IPS-11a (cell line): ENCODE measurements around the gene ANKRD11.

Experiments
- H3K4me3 ChIP-seq: one replicate; pipeline ENCODE4 v1.5.1; 2013; ENCODE audit warnings: low read depth, low read length, control low read depth

ANKRD11 gene

DNA sequence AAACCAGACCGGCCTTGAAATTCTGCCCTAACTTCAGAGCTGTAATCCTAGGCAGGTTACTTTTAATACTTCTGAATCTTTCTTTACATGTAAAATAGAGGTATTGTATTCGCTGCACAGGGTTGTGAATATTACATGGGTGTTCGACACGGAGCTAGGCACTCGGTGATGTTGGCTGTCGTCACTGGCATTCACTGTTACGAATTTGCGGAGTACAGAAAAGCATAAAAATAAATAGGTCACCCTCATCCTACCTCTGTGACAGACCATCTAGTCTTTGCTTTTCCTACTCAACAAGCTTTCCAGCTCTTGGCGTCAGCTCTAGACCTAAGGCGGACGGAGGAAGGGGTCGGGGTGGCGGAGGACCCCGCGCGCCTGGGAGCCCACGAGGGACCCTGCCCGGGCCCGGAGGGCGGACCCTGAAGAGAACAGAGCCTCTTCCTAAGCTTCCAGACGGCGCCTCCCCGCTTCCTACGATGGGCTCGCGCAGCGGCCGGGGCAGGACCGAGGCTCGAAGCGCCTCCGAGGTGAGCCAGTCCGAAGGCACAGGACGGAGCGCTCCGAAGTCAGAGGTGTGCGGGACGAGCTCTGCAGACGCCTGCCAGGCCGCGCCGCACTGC lies 17.0 kb upstream of the ANKRD11 start:
- H3K4me3 ChIP-seq: peak overlapping the region; percentile 92

DNA sequence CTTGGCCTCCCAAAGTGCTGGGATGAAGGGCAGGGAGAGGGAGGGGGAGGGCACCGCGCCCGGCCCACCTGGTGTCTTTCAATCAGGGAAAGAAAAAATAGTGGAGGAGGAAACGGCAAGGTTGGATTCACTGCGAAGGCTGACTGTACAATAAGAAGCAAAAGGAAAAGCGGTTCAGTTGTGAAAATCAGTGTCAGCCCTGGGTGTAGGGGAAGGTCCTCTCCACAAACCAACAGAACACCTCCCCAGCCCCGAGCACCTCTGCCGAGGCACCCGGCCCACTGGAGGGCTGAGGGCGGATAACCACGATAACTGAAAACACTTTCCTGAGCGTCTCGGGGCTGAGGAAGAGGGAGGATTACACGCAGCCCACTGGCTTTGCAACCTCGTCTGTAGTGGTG lies 16.4 kb upstream of the ANKRD11 start:
- no peak overlapping the region for H3K4me3 ChIP-seq

DNA sequence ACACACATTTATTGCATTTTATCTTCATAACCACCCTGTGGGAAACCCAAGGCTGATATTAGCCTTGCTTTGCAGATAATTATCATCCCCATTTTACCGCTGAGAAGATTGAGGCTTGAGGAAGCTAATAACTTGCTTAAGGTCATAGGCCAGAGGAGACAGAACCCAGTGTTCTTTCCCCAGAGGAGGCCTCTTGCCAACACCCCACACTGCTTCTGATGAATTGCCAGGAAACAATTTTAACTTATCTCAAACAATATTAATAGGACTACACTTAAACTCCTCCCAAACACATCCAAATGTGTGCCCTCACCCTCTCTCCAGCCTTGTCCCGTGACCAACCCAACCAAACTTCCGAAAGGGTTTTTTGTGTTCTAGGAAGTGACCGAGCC lies 15.7 kb upstream of the ANKRD11 start:
- no peak overlapping the region for H3K4me3 ChIP-seq

DNA sequence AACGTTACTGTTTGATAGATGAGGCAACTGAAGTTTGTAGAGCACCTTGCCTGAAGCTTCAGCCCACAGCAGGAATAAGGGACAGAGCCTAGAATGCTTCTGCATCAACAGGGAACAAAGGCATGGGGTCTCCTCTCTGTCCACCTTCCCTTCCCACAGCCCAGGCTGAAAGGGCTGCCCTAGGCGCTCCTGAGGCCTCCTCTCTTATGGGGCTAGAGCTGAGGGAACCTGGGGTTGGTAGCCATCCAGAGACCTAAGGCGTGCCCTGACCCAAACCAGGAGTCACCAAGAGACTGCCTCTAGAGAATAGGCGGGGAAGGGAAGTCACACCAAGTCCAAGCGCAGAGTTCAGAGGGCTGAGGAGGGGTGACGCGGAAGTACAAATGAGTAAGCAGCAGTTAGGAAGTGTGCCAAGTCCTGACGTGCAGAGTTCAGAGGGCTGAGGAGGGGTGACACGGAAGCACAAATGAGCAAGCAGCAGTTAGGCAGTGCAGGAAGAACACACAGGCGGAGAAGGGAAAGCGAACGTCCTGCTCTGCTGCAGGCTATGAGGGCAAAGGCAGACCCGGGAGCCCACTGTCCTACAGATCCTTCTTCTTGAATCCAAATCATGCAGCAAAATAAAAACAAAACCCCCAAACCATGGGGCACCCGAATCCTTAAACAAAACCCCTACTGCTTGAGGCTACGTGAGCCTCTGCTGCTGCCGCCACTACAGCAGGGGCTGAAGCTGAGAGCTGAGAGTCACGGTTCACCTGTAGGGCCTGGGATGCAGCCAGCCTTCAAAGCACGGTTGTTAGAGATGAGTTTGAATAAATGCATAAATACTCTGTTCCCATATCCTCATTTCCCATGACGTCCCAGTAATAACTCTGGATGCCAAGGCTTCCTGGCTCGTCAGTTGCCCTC lies 15.1 kb upstream of the ANKRD11 start:
- no peak overlapping the region for H3K4me3 ChIP-seq

DNA sequence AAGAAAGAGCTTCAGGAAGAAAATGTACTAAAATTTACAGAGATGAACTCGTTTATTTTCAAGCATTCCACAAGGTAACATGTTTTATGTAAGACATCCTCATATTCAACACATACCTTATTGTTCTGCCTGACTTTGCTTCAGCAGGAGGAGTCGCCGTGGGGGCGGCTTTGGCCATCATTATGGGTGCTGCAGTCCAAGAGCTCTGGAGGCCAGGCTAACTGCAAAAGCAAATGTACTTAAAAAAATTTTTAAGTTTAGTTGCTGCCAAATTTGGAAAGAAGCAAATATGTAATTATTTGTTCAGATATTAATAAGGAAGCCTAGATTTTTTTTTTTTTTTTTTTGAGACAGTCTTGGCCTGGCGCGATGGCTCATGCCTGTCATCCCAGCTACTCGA lies 13.7 kb upstream of the ANKRD11 start:
- H3K4me3 ChIP-seq: no peak overlapping the region

DNA sequence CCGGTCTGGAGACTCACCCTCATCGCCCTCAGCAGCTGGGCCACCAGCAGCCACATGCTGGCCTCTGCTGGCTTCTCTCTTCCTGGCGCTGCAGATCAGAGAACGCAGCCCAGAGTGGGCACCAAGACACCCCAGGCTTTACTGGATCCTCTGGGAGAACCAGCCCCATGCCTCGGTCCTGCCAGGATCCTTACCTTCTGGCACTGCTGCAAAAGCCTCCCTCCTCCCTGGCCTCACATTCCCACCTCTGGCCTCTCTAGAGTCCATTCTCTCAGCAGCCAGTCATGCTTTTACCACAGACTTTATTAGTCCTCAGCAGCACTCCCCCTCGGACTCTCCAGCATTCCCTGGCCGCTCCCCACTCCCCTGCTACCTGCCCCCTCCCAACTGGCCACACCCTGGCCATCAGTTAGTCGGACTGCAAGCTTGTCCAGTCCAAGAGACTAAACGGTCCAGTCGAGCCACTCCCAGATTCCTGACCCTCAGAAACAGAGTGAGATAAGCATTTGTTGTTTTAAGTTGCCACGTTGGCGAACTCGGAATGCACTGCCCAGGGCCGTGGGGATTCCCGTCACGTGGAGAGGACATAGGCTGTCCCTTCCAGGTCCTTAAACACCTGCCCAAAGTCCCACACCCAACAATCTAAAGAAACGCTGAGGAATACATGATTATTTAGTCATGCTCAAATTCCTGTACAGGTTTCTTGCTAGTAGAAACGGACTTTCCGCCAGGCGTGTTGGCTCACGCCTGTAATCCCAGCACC lies 11.9 kb upstream of the ANKRD11 start:
- no peak overlapping the region for H3K4me3 ChIP-seq

DNA sequence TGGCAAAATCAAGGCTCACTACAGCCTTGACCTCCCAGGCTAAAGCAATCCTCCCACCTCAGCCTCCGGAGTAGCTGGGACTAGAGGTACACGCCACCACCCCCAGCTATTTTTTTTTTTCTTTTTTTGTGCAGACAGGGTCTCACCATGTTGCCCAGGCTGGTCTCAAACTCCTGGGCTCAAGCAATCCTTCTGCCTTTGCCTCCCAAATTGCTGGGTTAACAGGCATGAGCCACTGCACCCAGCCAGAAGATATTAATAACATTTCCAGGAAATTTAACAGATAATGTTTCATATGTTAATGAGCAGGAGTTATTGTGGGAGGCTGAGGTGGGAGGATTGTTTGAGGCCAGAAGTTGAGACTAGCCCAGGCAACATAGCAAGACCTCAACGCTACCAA lies 9.4 kb upstream of the ANKRD11 start:
- no peak overlapping the region for H3K4me3 ChIP-seq

DNA sequence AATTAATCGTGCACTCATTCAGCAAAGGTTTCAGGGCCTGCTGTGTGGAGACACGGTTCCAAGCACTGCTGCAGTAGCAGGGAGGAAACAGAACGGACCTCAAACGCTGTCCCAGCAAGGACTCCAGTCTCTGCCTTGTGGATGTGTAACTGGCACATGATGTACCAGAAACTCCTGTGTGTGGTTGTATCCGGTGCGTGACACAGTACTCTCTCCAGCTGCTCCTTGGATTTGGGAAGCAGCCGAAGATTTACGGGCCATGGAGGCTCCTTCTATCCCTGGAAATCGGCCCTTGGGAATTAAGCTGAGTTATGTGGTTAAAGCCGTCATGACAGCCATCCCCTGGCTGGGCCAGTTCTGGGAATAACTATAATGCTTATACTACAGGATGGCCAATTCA lies 8.5 kb upstream of the ANKRD11 start:
- no peak overlapping the region for H3K4me3 ChIP-seq

DNA sequence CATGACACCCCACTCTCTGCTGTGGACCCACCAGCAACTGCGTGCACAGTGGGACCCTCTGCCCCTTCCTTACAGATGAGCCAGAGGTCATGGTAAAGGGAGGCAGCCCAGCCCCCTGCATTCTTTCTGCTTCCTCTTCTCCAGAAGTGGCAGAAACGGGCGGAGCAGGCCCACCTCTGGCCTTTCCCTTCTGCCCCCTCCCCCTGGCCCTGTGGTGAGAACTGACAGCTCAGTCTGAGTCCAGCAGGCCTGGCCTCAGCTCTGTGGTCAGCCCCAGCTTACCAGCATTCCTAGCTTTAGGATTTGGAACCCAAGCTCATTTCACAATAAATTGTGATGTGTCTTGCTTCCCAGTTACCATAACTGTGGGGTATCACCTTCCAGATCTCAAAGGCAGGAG lies 4.8 kb upstream of the ANKRD11 start:
- no peak overlapping the region for H3K4me3 ChIP-seq

DNA sequence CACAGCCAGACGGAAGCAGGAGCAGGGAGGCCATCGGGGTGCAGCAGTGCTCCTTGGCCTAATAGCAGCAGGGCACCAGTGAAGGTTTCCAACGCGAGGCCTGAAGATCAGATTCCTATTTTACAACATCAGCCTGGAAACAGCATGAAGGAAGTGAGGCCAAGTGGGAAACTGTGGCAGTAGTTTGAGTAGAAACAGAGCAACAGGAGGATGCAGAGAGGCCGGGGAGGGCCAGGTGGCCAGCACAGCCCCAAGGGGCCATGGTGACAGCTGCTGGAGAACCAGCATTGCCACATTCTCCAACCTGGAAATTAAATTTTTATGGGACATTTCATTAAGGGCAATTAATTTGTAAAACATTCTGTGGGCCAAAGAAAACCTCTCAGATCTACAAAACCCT lies 3.4 kb upstream of the ANKRD11 start:
- no peak overlapping the region for H3K4me3 ChIP-seq

DNA sequence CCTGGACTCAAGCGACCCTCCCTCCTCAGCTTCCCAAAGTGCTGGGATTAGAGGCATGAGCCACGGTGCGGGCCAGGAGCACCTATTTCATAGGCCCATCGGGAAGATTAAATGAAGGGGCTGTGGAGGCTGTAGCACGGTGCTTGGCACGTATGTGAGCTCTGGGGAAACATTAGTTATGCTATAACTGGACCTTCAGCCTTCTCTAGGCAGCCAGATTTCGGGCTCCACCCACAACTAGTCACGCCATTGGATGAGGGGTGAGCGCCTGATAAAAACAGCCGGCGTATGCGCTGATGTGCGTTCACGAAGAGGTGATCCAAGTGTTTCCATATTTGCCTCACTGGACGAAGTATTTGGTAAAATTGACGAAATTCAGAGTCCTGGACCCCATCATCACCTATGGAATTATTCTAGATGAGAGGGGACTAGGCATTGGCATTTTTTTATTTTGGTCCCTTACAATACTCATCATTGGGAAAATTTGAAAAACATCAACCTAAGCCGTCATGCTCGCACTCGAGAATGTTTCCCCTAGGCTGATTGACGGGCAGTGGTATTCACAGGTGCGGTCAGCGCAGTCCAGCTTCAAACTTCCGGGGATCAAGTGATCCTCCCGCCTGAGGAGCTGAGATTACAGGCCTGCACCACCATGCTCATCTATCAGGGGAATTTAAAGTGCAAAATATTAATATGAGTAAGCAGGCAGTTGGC lies 1.8 kb upstream of the ANKRD11 start:
- no peak overlapping the region for H3K4me3 ChIP-seq

DNA sequence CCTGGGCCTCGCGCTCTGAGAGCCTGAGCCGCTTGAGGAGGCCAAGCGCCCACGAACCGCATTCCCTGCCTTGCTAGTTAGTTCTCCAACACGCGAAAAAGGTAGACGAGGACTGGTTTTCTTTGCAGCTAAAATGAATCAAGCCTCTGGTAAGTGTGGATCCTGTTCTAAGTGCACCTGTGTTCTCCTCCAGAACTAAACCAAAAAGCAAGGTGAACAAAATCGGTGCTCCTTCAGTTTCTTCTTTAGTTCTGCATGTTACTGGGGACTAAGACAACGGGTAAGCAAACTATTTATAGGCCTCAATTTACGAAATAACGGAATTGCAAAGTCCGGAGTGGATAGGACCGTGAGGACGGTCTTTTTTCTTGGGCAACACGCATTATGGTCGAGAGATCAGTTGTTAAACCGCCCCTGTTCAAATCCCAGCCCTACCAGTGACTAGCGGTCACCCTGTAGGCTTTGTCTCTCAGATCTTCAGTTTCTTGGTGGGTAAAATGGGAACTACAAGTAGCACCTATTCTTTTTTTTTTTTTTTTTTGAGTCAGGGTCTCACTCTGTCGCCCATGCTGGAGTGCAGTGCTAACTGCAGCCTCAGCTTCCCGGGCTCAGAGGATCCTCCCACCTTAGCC lies 993 bp upstream of the ANKRD11 start:
- H3K4me3 ChIP-seq: peak overlapping the region; percentile 76

DNA sequence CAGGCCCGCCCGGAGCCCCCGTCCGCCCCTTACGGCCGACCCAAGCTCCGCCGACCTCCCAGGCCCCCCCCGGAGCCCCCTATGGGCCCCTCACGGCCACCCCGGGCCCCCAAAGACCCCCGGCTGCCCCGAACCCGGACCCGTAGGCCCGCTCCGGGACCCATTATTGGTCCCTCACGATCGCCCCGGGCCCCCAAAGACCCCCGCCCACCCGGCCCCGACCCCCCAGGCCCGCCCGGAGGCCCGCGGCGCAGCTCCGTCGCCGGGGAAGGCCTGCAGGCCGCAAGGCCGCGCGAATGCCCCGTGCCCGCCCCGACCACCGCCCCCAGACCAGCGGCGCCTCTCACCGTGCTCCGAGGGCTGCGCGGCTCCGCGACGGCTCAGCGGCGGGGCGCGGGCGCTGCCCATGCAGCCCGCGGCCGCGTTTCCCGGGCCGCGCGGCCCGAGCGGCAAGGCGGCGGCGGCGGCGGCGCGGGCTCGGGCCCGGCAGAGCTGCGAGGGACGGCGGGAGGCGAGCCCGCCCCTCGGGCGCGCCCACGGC lies 393 bp downstream of the ANKRD11 start:
- H3K4me3 ChIP-seq: peak overlapping the region; percentile 76

DNA sequence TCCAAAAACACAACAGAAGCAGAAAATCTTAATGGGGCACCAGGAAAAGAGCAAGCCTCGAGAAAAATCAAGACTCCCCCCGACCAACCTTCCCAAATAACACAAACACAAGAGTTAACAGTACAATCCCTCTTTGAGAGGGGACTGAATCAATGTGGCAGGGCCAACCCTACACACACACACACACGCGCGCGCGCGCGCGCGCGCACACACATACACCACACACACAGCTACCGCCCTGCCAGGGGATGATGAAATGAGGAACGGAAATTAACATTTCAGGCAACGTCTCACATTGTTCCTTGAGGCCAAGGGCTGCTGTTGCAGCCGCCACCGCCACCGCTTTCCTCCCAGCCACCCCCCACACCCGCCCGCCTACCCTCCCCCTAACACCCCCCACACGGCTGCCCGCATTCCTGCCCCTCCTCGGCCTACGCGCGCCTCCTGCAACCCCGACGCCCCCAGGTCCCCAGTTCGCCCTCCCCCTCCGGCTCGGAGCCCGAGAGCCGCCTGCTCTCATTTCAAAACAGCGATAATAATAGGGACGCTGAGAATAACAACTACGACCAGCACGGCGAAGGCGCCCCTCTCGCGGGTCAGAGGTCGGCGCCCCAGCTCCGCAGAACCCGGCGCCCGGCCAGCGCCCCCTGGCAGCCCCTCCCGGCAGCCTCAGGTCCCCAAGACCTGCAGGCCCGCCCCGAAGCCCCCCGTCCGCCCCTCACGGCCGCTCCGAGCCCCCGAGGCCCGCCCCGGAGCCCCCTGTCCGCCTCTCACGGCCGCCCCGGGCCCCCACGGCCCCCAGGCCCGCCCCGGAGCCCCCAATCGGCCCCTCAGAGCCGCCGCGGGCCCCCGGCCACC lies 1.1 kb downstream of the ANKRD11 start:
- H3K4me3 ChIP-seq: peak overlapping the region; percentile 68

DNA sequence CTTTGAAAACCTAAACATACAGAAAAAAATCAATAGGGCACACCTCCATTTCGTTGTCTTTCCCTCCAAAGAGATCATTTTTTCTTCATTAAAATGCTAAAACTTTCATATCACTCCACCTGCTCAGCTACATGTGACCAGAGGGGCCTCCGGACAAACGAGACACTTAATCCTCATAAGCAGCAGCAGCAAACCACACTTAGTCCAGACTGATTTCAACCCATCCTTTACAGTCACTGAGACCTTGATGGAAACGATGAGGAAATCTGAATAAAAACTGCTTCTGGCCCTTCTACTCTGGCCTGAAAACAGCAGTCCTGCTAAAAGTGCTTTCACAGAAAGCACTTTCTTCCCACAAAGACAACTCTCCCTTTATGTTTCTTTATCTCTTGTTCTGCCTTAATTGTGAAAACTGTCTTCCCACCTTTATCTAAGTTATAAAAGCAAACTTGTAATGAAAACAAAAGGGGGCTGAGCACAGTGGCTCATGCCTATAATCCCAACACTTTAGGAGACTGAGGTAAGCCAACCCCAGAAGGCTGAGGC lies 4.6 kb downstream of the ANKRD11 start:
- no peak overlapping the region for H3K4me3 ChIP-seq

DNA sequence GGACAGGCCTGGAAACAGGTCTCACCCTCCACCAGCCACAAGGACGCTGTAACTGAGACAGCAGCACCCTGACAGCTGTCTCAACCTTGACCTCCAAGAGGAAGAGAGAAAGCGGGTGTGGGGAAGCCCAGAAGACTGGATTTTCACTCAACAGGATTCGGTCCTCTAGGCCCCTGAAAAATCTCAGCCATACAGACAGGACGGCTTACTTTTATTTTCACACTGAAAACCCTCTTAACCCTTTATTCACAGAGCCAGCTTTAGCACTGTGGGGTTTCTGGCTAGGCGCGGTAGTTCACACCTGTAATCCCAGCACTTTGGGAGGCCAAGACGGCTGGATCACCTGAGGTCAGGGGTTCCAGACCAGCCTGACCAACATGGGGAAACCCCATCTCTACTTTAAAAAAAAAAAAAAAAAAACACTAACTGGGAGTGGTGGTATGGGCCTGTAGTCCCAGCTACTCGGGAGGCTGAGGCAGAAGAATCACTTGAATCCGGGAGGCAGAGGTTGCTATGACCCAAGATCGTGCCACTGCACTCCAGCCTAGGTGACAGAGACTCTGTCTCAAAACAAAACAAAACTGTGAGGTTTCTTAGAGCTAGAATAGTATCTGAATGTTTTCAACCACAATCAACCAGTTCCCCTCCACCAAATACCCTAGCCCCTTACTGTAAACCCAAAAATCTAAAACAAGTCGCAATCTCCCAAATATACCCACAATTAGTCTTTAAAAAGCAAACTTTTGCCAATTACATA lies 5.3 kb downstream of the ANKRD11 start:
- H3K4me3 ChIP-seq: no peak overlapping the region

DNA sequence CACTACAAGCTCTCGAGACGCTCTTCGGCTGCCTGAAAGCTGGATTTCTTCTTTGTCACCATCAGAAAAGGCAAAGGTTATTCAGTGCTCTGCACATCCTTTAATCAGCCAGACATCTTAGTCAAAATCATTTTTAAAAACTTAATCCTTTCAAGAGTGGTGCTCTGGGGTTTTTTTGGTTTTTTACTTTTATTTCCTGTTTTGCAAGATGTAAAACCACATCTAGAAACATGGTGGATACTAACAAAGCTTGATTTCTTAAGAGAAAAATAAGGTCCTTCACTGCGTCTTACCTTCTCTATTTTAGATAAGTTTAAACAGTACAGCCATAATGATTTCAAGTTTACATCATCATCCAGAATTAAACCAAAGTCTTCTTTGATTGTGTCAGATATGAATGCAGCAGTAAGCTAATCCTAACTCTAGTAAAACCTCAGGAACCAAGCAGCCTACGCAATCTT lies 6.3 kb downstream of the ANKRD11 start:
- no peak overlapping the region for H3K4me3 ChIP-seq

DNA sequence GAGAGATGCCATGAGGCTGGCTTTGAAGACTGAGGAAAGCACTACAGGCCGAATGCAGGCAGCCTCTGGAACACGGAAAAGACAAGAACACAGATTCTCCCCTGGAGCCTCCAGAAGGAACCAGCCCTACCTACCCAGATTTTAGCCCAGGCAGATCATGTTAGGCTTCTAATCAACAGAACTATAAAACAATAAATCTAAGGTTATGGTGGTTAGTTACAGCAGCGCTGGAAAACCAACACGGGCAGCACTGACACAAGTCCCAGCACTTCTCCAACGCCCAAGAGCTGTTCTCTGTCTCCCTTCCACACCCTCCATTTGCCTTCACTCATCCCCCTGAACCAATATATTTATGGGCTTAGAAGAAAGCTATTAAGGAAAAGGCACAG lies 7.5 kb downstream of the ANKRD11 start:
- no peak overlapping the region for H3K4me3 ChIP-seq
